ENCODE results near the gene CLDN12. TPM values are rescaled to one million over a fixed set of nuclear protein-coding genes. Genes with fewer than 3 reads are reported as not detected.

The CLDN12 gene
- 28.5 TPM for total RNA-seq

DNA sequence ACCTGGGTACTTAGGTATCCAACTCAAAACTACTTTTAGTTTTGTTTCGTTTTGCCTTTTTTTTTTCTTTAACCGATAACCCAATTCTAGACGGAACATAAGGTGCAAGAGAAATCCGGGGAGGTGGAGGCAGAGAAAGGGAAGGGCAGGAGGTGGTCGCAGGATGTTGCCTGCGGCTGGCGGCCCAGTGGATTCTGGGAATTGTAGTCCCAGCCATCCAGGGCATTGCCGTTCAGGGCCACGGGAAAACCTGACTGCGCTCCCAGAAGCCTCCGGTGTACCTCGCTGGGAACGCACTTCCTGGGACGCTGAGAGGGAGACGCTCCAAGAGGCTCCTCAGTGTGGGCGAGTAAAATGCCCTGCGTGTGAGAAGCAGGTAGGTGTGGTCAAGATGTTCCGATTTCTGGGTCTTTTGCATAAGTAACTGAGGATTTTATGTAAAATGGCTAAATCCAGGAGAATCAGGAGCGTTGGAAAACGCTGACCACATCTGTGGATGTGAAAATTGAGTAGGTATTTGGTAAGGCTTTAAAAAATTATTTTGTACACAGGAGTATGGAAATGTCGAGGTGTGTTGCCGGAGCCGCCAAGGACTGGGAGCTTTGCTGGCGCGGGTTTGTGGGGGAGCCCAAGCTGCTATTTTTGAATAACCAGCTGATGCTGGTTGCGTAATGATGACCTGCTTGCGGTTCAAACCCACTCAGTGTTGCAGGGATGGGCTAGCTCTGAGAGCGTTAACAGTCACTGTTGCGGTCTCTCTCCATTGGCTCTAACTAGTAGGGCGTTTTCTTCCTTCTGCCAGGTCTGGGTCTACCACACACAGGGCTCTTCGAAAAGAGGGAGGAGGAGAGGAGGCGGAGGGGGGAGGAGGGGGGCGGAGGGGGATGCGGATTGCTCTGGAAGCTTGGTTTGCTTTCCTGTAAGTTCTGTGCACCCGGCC lies at the start of gene CLDN12:
CLDN12 (plus strand) TSS at position 288 of the 940 bp plus-strand sequence. CDS start 9,216 bp downstream, outside the sequence.
- DNase-seq (ENCODE audit: low spot score) = peak; percentile 85

DNA sequence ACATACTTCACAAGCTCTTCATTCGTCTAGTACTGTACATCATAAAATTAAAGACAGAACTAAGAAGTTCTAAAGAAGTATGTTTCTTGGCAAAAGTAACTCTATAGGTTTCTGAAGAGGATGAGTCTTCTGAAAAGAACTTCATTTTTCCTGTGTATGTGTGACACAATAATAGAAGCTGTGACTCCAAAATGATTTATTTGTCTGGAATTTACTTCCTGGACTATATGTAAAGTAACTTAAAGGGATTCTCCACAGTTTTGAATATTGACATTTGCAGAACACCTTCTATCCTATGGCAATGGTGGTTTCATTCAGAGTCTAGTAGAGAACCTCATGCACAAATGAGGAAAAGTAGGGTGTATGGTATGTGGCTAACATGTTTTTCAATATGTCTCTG lies 19.8 kb upstream of the CLDN12 start:
- no peak for DNase-seq (ENCODE audit: low spot score)

DNA sequence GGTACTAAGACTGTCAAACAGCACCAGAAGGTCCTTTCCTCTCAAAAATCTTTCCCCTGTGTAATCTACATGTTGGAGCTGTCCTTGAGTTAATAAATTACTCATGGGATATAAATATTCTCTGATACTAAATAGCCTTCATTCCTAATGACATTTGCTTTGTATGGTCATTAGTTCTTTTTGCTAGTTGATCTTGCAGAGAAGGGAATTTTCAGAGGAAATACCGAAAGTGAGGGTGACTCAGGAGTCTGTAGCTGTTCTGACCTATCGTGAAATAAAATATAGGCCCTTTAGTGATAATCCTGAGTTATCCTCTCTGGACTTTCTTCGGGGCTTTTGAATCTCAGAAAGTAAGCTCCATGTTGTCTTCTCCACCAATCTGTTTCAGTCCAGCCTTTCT lies 19.4 kb upstream of the CLDN12 start:
- DNase-seq (ENCODE audit: low spot score) = no peak

DNA sequence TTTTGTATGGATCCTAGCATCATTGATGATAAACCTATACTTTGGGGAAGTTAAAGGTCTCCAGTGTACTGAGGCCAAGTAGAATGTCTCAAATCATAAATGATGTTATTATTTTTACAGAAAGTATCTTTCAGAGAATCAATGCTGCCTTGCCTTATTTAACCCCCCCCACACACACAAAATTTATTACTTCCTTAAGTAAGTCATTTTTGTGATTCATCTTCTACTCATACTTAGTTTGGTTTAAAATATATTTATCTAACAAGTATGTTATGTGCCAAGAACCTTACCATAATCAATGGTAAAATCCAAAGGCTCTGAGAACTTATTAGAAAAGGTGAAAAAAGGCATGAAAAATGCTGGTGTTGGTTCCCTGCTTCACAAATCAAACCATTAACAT lies 18.8 kb upstream of the CLDN12 start:
- no peak for DNase-seq (ENCODE audit: low spot score)

DNA sequence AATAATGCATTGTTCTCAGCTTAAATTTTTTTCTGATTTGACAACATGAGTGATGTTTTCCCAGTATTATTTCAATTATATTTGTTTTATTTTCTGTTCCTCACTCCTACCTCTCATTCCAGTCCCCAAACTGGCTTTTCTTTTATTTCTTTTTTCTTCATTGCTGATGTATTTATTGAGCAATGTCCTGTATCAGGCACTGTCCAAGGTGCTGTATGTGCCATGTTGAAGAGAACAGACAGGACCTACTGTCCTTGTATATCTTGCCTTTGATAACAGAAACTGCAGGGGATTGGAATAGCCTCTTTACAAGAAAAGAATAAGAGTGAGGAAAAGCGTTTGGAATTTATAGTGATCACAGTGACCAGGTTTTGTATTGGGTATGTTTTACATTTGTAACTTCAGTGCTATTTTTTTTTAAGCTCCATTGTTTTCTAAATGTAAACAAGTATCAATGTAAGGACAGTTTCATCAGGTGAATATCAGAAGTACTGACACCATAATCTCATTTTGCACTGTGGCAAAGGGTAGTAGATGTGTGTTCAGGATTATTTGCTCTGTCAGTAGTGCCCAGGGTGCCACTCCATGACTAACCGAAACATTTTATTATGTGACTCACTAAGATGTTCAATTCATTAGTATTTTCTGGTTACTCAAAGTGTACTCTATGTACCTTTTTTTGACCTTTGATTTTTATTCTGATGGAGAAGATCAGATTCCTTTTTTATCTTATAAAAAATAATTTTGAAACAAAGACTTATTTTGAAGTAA lies 15.6 kb upstream of the CLDN12 start:
- no peak for DNase-seq (ENCODE audit: low spot score)

DNA sequence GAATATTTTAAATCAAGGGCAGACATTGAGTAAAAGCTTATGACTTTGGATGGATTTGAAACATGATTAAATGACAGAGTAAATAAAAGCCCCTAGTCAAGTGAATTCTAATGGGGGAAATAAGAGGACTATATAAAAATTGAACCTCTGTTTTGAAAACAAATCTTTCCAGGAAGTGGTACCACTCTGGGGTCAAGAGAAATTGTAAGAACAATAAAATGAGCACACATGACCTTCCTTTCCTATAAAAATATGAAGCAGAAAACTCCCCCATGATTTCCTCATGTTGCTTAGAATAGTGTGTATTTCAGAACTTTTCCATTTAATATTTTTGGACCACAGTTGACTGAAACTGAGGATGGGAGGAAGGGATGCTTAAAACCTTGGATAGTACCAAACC lies 12.3 kb upstream of the CLDN12 start:
- no peak for DNase-seq (ENCODE audit: low spot score)

DNA sequence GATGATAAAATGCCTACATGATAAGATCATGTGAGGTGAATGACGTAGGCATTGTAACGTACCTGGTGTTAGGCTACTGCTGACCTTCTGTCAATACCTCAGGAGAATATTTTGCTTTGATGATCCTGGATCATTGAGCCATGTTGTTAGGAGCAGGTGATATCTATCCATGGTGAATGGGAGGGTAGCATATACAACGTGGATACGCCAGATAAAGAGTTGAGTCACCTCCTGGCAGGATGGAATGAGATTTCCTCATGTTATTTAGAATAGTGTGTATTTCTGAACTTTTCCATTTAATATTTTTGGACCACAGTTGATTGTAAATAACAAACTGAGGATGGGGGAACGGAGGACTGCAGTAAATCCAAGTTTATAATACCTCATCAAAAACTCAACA lies 11.8 kb upstream of the CLDN12 start:
- no peak for DNase-seq (ENCODE audit: low spot score)

DNA sequence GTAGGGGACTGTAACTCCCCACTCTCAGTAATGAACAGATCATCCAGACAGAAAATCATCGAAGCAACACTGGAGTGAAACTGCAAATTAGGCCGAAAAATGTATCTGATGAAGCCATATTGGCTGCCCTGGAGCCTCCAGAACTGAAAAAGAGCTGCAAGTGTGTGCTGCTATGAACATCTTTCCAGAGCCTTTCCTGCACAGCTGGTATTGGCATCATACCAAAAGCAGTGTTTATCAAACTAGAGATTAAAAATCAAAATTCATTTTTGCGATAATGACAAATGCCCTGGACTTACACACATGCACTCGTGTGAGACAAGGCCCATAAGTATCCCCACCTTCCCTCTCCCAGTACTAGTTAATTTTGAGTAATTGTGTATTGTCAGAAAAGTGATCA lies 6.8 kb upstream of the CLDN12 start:
- DNase-seq (ENCODE audit: low spot score) = no peak

DNA sequence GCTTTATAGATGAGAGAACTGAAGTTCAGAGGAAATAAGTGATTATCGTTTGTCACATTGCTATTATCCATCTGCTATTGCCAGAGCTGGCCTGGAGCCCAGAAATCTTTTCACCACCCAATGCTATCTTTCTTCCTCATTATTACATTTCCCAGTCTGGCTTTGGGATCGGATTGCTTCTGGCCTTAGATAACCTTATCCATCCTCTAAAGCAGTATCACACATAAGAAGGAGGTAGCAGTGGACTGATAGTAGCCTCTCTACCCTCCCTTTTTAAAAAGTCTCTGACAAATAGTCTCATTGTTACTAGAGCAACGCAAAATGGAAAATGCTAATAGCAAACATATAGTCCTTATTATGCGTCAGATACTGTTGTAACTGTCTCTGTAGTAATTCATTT lies 1.3 kb upstream of the CLDN12 start:
- DNase-seq (ENCODE audit: low spot score) = no peak

DNA sequence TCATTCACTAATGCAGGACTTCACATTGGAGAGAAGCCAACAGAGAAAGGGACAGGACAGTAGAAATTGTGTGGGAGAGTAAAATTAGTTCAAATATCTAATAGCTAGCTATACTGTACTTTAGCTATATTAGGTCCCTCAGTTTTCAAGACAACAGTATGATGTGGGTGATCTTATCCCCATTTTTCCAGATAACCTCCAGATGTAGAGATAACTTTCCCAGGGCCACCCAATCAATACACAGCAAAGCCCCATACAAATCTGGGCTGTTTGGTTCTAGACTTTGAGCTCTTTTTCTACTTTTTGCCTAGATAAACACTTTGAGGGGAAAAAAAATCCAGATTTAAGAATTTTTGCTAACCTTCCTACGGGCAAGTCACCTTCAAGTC lies 482 bp upstream of the CLDN12 start:
- DNase-seq (ENCODE audit: low spot score) = no peak

DNA sequence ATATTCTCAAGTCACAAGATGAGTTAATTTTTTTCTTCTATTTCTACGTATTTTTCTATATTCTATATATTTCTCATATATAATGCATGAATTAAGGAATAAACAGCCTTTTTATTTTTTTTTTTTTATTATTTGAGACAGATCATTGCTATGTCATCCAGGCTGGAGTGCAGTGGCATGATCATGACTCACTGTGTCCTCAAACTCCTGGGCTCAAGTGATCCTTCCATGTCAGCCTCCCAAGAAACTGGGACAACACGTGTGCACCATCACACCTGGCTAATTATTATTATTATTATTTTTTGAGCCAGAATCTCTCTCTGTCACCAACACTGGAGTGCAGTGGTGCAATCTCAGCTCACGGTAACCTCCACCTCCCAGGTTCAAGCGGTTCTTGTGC lies 1.5 kb downstream of the CLDN12 start:
- DNase-seq (ENCODE audit: low spot score) = no peak

DNA sequence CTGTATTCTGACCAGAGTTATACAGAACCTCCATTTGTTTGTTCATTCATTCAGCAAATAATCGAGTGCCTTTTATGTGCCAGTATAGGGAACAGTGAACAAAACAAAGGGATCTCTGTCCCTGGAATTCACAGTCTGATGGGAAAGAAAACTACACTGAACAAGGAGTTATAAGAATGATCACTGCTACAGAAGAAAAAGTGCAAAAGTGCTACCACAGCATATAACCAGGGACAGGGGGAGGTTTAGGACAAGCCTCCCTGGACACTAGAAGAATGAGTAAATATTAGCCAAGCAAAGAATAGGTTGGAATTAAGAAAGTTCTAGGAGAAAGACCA lies 4.2 kb downstream of the CLDN12 start:
- no peak for DNase-seq (ENCODE audit: low spot score)

DNA sequence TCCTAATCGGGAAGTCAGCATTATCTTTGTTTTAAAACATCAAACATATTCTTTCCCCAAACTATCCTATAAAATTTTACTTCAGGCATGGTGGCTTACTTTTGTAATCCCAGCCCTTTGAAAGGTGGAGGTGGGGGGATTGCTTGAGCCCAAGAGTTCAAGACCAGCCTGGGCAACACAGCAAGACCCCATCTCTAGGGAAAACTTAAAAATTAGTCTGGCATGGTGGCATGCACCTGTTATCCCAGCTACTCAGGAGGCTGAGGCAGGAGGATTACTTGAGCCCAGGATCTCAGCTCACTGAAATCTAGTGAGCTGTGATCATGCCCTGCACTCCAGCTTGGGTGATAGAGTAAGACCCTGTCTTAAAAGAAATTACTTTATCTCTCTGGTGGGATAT lies 4.9 kb downstream of the CLDN12 start:
- no peak for DNase-seq (ENCODE audit: low spot score)

DNA sequence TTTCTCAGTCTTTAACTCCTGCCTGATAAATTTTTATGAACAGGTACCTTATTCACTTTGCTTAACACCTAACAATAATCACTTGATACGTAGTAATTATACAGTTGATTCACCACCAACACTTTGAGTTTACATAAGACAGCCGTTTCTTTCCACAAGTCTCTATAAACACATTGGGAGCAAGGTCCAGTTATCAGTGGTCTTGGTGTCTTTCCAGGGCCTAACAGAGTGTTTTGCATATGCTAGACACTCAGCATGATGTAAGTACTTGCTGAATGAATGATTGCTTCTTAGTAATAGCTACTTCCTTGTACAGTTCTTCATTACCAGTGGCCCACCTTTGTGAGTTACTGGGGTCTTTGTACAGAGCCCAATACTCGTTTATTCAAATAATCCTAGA lies 6.4 kb downstream of the CLDN12 start:
- DNase-seq (ENCODE audit: low spot score) = no peak

DNA sequence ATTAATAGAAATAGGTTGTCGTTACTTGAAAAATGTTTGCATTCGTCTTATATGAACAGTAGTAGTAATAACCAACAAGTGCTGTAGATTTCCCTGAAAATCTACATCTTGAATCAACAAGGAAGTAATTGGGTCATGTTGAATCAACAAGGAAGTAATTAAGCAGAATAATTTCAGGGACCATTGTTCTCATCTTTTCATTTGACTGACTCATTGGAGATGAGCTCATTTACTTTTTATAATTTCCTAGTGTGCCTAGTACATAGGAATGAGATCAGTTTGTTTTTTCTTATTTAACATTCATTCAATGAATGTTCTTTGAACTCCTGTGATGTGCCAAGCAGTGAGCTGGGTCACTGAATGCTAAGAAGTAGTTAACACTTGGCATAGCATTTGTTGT lies 8.2 kb downstream of the CLDN12 start:
- no peak for DNase-seq (ENCODE audit: low spot score)

DNA sequence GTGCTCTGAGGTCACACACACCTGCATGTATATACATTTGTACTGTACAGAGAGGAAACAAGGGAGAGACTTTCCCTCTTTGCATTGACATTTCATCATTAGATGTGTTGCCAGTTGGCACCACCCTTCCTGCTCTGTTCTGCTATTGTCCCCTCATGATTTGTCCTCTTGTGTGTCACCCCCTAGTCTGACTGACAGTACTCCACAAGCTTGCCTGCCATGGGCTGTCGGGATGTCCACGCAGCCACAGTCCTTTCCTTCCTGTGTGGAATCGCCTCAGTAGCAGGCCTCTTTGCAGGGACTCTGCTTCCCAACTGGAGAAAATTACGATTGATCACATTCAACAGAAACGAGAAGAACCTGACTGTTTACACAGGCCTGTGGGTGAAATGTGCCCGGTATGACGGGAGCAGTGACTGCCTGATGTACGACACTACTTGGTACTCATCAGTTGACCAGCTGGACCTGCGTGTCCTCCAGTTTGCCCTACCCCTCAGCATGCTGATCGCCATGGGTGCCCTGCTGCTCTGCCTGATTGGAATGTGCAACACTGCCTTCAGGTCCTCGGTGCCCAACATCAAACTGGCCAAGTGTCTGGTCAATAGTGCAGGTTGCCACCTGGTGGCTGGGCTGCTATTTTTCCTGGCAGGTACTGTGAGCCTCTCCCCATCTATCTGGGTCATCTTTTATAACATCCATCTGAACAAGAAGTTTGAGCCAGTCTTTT lies 9.4 kb downstream of the CLDN12 start:
- DNase-seq (ENCODE audit: low spot score) = no peak

DNA sequence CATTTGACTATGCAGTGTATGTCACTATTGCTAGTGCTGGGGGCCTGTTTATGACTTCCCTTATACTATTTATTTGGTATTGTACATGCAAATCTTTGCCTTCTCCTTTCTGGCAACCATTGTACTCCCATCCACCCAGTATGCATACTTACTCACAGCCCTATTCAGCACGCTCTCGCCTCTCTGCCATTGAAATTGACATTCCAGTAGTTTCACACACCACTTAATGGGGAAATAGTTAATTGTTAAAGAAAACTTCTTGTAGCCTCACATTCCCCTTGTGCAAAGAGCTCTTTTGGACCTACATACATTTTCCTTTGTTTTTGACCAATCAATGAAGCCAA lies 9.9 kb downstream of the CLDN12 start:
- DNase-seq (ENCODE audit: low spot score) = no peak

DNA sequence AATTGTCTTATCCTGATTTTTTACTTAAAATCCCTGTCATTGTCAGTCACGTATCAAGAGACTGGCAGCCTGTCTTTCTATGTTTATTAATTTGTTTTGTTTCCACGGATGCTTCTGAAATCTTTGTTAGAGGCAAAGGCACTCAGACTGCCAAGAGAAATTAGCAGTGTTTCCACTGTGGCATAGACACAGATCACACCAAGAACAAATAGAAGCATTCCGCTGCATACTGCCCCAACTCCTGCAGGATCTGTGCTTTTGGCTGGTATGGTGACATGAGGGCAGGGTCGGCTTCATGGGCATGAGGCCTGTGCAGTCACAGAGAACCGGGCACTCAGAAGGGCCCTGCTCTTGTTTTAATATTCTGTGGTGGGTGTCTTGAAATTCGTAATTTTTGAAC lies 18.4 kb downstream of the CLDN12 start:
- no peak for DNase-seq (ENCODE audit: low spot score)

DNA sequence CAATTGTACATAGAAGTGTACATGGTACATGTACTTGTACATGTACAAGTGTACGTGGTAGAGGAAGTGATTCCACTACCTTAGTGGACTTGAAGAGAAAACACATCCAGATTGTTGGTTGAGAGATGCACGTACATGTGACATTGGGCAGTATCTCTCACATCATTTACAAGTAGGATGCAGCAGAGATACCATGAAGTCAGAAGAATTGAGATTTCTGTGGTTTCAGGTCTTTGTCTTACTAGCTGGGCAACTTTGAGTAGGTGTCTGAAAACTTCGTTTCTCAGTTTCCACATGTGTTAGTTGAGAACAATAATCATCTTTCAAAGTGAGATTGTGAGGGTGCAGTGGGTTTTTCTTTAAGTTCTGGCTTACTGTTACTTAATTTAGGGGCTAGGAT lies 21.5 kb downstream of the CLDN12 start:
- no peak for DNase-seq (ENCODE audit: low spot score)

DNA sequence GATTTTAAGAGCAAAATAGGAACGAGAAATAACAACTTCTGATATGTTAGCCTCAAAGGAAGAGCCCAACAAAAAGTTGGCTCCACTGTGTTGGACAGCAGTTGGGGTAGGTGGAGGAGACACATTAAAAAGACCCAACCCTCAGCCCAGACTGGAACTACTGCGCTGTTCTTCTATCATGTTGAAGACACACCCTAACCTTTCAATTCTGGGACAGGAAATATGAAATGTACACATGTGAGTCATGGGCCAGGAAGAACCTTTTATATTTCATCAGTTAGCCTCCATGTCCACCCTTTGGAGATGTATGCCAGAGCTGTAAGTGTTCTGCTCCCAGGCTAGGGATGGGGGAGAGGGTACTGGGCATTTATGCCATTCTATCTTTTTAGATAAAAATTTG lies 22.1 kb downstream of the CLDN12 start:
- no peak for DNase-seq (ENCODE audit: low spot score)

DNA sequence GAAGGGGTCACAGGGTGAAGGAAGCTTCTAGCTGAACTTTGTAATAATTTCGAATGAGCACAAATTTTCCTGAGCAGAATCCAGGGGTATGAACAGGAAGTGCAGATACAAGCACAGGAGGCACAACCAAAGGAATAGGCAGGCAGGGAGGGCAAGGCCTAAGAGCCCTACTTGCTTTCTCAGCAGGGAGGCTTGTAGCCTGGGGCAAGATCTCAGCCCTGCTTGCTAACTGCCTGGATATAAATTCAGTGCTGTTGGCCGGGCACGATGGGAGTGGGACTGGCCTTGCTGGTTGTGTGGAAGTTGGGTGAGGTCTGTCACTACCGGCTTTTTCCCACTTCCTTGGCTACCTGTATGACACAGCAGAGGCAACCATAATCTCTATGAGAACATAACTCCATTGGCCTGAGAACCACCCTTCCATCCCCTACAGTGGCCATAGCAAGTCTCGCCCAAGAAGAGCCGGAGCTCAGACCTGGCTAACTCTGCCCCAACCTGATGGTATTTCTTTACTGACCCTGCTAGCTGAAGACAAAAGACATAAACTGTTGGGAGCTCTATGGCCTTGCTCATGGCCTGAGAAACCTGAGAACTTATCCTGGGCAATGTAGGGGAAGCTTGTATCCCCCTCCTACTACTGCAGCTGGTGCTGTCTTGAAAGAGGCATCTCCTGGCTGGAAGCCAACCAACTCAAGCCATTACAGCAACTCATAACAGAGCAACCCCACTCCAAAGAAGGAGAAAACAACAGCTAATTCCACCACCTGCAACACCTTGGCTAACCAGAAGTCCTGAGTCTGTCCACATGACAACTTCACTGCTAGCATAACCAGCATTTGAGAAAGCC lies 27.6 kb downstream of the CLDN12 start:
- DNase-seq (ENCODE audit: low spot score) = no peak

DNA sequence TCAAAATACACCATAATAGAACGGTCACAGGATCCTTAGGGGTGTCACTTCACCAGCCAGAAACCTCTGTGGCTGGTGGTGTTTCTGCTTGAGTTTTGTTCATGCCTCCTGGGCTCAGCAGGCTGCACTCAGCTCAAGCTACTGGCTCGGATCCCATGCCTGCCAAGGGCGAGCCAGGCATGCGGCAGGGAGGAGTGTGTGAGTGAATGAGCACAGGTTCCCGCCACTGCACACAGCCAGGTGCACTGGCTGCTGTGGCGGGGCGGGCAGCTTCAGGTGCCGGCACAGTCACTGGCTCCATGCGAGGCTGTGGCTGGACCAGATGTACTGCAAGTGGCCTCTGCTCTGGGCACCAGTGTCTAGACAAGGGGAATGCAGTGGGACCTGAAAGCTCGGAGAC lies 29.5 kb downstream of the CLDN12 start:
- DNase-seq (ENCODE audit: low spot score) = no peak
